Measurements from ENCODE around the gene MSL3.

Gene MSL3

GRCh38 chrX:11758400-11759171 is 549 bp downstream of the MSL3 start:
- H3K27me3 ChIP-seq (ENCODE audit: control insufficient read depth in 5 of 5, insufficient read depth in 4 of 5, low read length in 5 of 5) = peaks cover 0 to 4% (median 2%) of the 10 kb centered on the region in 5 donors
- H3K9ac ChIP-seq (ENCODE audit: low read length in 5 of 5) = peak overlapping the region; percentile 58 to 72 (median 65)
- peak overlapping the region; percentile 81 for H3K27ac ChIP-seq (ENCODE audit: low read depth, low read length)
- H3K4me1 ChIP-seq (ENCODE audit: control insufficient read depth in 5 of 5, insufficient read depth in 5 of 5, low read length in 5 of 5) = peaks cover 0 to 15% (median 13%) of the 10 kb centered on the region in 5 donors
- H3K4me3 ChIP-seq (ENCODE audit: low read depth in 1 of 5, low read length in 5 of 5) = peak overlapping the region; percentile 65 to 80 (median 74)
- peaks cover under 1 to 16% (median 14%) of the 10 kb centered on the region in 5 donors for H3K36me3 ChIP-seq (ENCODE audit: control insufficient read depth in 5 of 5, insufficient read depth in 5 of 5, low read length in 5 of 5)
- no peaks in the 10 kb centered on the region for H3K9me3 ChIP-seq (ENCODE audit: control insufficient read depth in 5 of 5, low read length in 5 of 5)

GRCh38 chrX:11759172-11759460 is 1.1 kb downstream of the MSL3 start:
- Histone ChIP-seq H3K36me3 (ENCODE audit: control insufficient read depth in 5 of 5, insufficient read depth in 5 of 5, low read length in 5 of 5) (peaks cover 4 to 21% (median 19%) of the 10 kb centered on the region in 5 donors), H3K4me3 (ENCODE audit: low read depth in 1 of 5, low read length in 5 of 5) (peak overlapping the region; percentile 65 to 80 (median 74)), H3K27ac (ENCODE audit: low read depth, low read length) (peak overlapping the region; percentile 81), H3K9me3 (ENCODE audit: control insufficient read depth in 5 of 5, low read length in 5 of 5) (no peaks in the 10 kb centered on the region), H3K9ac (ENCODE audit: low read length in 5 of 5) (peak overlapping the region in 3 of 5 donors; percentile 52 to 72 (median 65)), H3K4me1 (ENCODE audit: control insufficient read depth in 5 of 5, insufficient read depth in 5 of 5, low read length in 5 of 5) (peaks cover 0 to 15% (median 13%) of the 10 kb centered on the region in 5 donors), H3K27me3 (ENCODE audit: control insufficient read depth in 5 of 5, insufficient read depth in 4 of 5, low read length in 5 of 5) (peaks cover 0 to 3% (median 2%) of the 10 kb centered on the region in 5 donors)

GRCh38 chrX:11759461-11760311 is 1.6 kb downstream of the MSL3 start:
- peak overlapping the region in 4 of 5 donors; percentile 30 to 65 (median 45) for H3K9ac ChIP-seq (ENCODE audit: low read length in 5 of 5)
- H3K4me1 ChIP-seq (ENCODE audit: control insufficient read depth in 5 of 5, insufficient read depth in 5 of 5, low read length in 5 of 5) = peaks cover 0 to 15% (median 13%) of the 10 kb centered on the region in 5 donors
- peaks cover 0 to 2% (median 2%) of the 10 kb centered on the region in 5 donors for H3K27me3 ChIP-seq (ENCODE audit: control insufficient read depth in 5 of 5, insufficient read depth in 4 of 5, low read length in 5 of 5)
- H3K27ac ChIP-seq (ENCODE audit: low read depth, low read length) = peak overlapping the region; percentile 81
- H3K36me3 ChIP-seq (ENCODE audit: control insufficient read depth in 5 of 5, insufficient read depth in 5 of 5, low read length in 5 of 5) = peaks cover 4 to 27% (median 25%) of the 10 kb centered on the region in 5 donors
- H3K4me3 ChIP-seq (ENCODE audit: low read depth in 1 of 5, low read length in 5 of 5) = peak overlapping the region; percentile 65 to 80 (median 74)
- no peaks in the 10 kb centered on the region for H3K9me3 ChIP-seq (ENCODE audit: control insufficient read depth in 5 of 5, low read length in 5 of 5)

- peaks cover 6 to 39% (median 37%) of the 10 kb centered on the region in 5 donors for H3K36me3 ChIP-seq (ENCODE audit: control insufficient read depth in 5 of 5, insufficient read depth in 5 of 5, low read length in 5 of 5)
- H3K9ac ChIP-seq (ENCODE audit: low read length in 5 of 5) = no peak overlapping the region
- H3K27ac ChIP-seq (ENCODE audit: low read depth, low read length) = no peak overlapping the region
- H3K27me3 ChIP-seq (ENCODE audit: control insufficient read depth in 5 of 5, insufficient read depth in 4 of 5, low read length in 5 of 5) = peaks cover 0 to 2% (median 0%) of the 10 kb centered on the region in 5 donors
- no peaks in the 10 kb centered on the region for H3K9me3 ChIP-seq (ENCODE audit: control insufficient read depth in 5 of 5, low read length in 5 of 5)
- peaks cover 0 to 15% (median 13%) of the 10 kb centered on the region in 5 donors for H3K4me1 ChIP-seq (ENCODE audit: control insufficient read depth in 5 of 5, insufficient read depth in 5 of 5, low read length in 5 of 5)
- H3K4me3 ChIP-seq (ENCODE audit: low read depth in 1 of 5, low read length in 5 of 5) = no peak overlapping the region
Measured at GRCh38 chrX:11760958-11761357, 2.9 kb downstream of the MSL3 start.

GRCh38 chrX:11764602-11765067 is 6.6 kb downstream of the MSL3 start:
- Histone ChIP-seq H3K9me3 (ENCODE audit: control insufficient read depth in 5 of 5, low read length in 5 of 5) (no peaks in the 10 kb centered on the region), H3K9ac (ENCODE audit: low read length in 5 of 5) (no peak overlapping the region), H3K36me3 (ENCODE audit: control insufficient read depth in 5 of 5, insufficient read depth in 5 of 5, low read length in 5 of 5) (peaks cover 12 to 60% (median 53%) of the 10 kb centered on the region in 5 donors), H3K4me3 (ENCODE audit: low read depth in 1 of 5, low read length in 5 of 5) (no peak overlapping the region), H3K4me1 (ENCODE audit: control insufficient read depth in 5 of 5, insufficient read depth in 5 of 5, low read length in 5 of 5) (peaks cover 0 to 3% (median 0%) of the 10 kb centered on the region in 5 donors), H3K27me3 (ENCODE audit: control insufficient read depth in 5 of 5, insufficient read depth in 4 of 5, low read length in 5 of 5) (peaks cover 0 to 2% (median 0%) of the 10 kb centered on the region in 5 donors), H3K27ac (ENCODE audit: low read depth, low read length) (no peak overlapping the region)

- peaks cover 0 to 2% (median 0%) of the 10 kb centered on the region in 5 donors for H3K27me3 ChIP-seq (ENCODE audit: control insufficient read depth in 5 of 5, insufficient read depth in 4 of 5, low read length in 5 of 5)
- H3K27ac ChIP-seq (ENCODE audit: low read depth, low read length) = no peak overlapping the region
- peaks cover 12 to 63% (median 53%) of the 10 kb centered on the region in 5 donors for H3K36me3 ChIP-seq (ENCODE audit: control insufficient read depth in 5 of 5, insufficient read depth in 5 of 5, low read length in 5 of 5)
- no peaks in the 10 kb centered on the region for H3K9me3 ChIP-seq (ENCODE audit: control insufficient read depth in 5 of 5, low read length in 5 of 5)
- peaks cover 0 to 3% (median 0%) of the 10 kb centered on the region in 5 donors for H3K4me1 ChIP-seq (ENCODE audit: control insufficient read depth in 5 of 5, insufficient read depth in 5 of 5, low read length in 5 of 5)
- H3K9ac ChIP-seq (ENCODE audit: low read length in 5 of 5) = no peak overlapping the region
- H3K4me3 ChIP-seq (ENCODE audit: low read depth in 1 of 5, low read length in 5 of 5) = no peak overlapping the region
Measured at GRCh38 chrX:11765449-11765848, 7.4 kb downstream of the MSL3 start.

GRCh38 chrX:11766487-11766886 is 8.4 kb downstream of the MSL3 start:
- Histone ChIP-seq H3K27ac (ENCODE audit: low read depth, low read length) (no peak overlapping the region), H3K4me1 (ENCODE audit: control insufficient read depth in 5 of 5, insufficient read depth in 5 of 5, low read length in 5 of 5) (peaks cover 0 to 3% (median 0%) of the 10 kb centered on the region in 5 donors), H3K36me3 (ENCODE audit: control insufficient read depth in 5 of 5, insufficient read depth in 5 of 5, low read length in 5 of 5) (peaks cover 12 to 63% (median 53%) of the 10 kb centered on the region in 5 donors), H3K4me3 (ENCODE audit: low read depth in 1 of 5, low read length in 5 of 5) (no peak overlapping the region), H3K27me3 (ENCODE audit: control insufficient read depth in 5 of 5, insufficient read depth in 4 of 5, low read length in 5 of 5) (peaks cover 0 to 2% (median 0%) of the 10 kb centered on the region in 5 donors), H3K9me3 (ENCODE audit: control insufficient read depth in 5 of 5, low read length in 5 of 5) (no peaks in the 10 kb centered on the region), H3K9ac (ENCODE audit: low read length in 5 of 5) (no peak overlapping the region)

GRCh38 chrX:11768039-11768438 is 10.0 kb downstream of the MSL3 start:
- Histone ChIP-seq H3K4me3 (ENCODE audit: low read depth in 1 of 5, low read length in 5 of 5) (no peak overlapping the region), H3K27me3 (ENCODE audit: control insufficient read depth in 5 of 5, insufficient read depth in 4 of 5, low read length in 5 of 5) (peaks cover 0 to 2% (median 0%) of the 10 kb centered on the region in 5 donors), H3K9ac (ENCODE audit: low read length in 5 of 5) (no peak overlapping the region), H3K27ac (ENCODE audit: low read depth, low read length) (no peak overlapping the region), H3K36me3 (ENCODE audit: control insufficient read depth in 5 of 5, insufficient read depth in 5 of 5, low read length in 5 of 5) (peaks cover 12 to 54% (median 47%) of the 10 kb centered on the region in 5 donors), H3K9me3 (ENCODE audit: control insufficient read depth in 5 of 5, low read length in 5 of 5) (no peaks in the 10 kb centered on the region), H3K4me1 (ENCODE audit: control insufficient read depth in 5 of 5, insufficient read depth in 5 of 5, low read length in 5 of 5) (peaks cover 0 to 3% (median 0%) of the 10 kb centered on the region in 5 donors)

- no peak overlapping the region for H3K27ac ChIP-seq (ENCODE audit: low read depth, low read length)
- no peaks in the 10 kb centered on the region for H3K9me3 ChIP-seq (ENCODE audit: control insufficient read depth in 5 of 5, low read length in 5 of 5)
- no peak overlapping the region for H3K4me3 ChIP-seq (ENCODE audit: low read depth in 1 of 5, low read length in 5 of 5)
- H3K27me3 ChIP-seq (ENCODE audit: control insufficient read depth in 5 of 5, insufficient read depth in 4 of 5, low read length in 5 of 5) = peaks cover 0 to 2% (median 0%) of the 10 kb centered on the region in 5 donors
- H3K4me1 ChIP-seq (ENCODE audit: control insufficient read depth in 5 of 5, insufficient read depth in 5 of 5, low read length in 5 of 5) = peaks cover 0 to 3% (median 0%) of the 10 kb centered on the region in 5 donors
- H3K36me3 ChIP-seq (ENCODE audit: control insufficient read depth in 5 of 5, insufficient read depth in 5 of 5, low read length in 5 of 5) = peaks cover 10 to 45% (median 26%) of the 10 kb centered on the region in 5 donors
- H3K9ac ChIP-seq (ENCODE audit: low read length in 5 of 5) = no peak overlapping the region
Measured at GRCh38 chrX:11770320-11770719, 12.3 kb downstream of the MSL3 start.
